Renal cortex interstitium (tissue), 11 donors: ENCODE data around the gene NMBR. TPM values are rescaled to one million over a fixed set of nuclear protein-coding genes. Genes with fewer than 3 reads are reported as not detected.
A peak's percentile ranks its signal among the peaks of the same experiment; 100 is the strongest.
"Not testable (repeated sequence)": the region's sequence is repeated elsewhere in the genome, so short reads cannot be mapped to it uniquely, and the experiment has no call there.

ENCODE experiments used
- DNase-seq, 11 donors: peaks; one replicate each; pipeline ENCODE4 v3.0.0-alpha.2; 2013; ENCODE audit warnings: low read depth in 9 of 11, low spot score in 4 of 11; ENCODE audit errors: extremely low read depth in 1 of 11
- polyA plus RNA-seq, 3 donors: library from polyadenylated mRNA; unstranded; fragments of 120-200 nt; gene quantifications; one replicate each; pipeline ENCODE4 v1.2.1, GENCODE V29; 2013; ENCODE audit not compliant: insufficient read length in 3 of 3

Gene NMBR
- polyA plus RNA-seq, 3 donors = 0.14 to 0.33 (median 0.27) TPM

GRCh38 chr6:142162780-142163179 lies 15.9 kb upstream of the NMBR start:
- no peak for DNase-seq

DNA sequence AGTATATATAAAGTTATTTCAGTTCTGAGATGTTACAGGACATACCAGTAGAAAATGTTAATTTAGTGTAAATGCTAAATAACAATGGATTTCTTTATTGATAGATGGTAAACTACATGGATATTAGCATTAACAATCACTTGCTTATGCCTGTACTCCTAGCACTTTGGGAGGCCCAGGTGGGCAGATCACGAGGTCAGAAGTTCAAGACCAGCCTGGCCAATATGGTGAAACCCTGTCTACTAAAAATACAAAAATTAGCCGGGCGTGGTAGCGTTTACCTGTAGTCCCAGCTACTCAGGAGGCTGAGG lies 9.8 kb upstream of the NMBR start:
- not testable (repeated sequence) for DNase-seq

GRCh38 chr6:142155895-142156757 lies 9.2 kb upstream of the NMBR start:
- peak in 1 of 11 donors; percentile 18 for DNase-seq

DNA sequence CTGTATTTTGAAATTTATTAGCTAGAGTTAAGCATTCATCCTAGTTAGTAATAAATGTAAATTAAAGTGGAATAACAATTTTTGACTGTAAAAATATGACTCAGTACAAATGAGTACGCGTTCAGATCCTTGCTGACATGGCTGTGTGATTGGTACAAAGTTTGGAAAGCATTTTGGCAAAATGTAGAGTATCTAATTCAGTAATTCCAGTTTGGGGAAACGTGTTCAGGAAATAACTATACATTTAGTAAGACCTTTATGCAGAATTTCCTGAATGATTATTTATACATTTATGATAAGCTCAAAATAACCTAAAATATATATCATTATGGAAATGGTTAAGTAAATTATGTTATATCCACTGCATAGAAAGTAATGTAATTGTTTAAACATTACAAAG lies 8.2 kb upstream of the NMBR start:
- no peak for DNase-seq

DNA sequence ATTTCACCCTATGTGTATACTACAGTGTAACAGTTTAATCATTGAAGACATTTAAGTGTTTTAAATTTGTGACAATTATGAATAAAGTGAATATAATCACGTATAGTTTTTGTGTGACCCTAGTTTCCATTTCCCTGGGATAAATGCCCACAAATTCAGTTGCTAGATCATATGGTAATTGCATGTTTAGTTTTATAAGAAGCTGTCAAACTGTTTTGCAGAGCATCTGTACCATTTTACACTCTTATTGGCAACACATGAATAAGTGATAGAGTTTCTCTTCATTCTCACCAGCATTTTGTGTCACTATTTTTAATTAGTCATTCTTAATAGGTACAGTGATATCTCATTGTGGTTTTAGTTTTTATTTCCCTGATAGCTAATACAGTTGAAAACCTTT lies 7.4 kb upstream of the NMBR start:
- DNase-seq = no peak

- no peak for DNase-seq
Measured at GRCh38 chr6:142153196-142153595, 6.3 kb upstream of the NMBR start.

- DNase-seq = no peak
Measured at GRCh38 chr6:142152746-142153145, 5.8 kb upstream of the NMBR start.

DNA sequence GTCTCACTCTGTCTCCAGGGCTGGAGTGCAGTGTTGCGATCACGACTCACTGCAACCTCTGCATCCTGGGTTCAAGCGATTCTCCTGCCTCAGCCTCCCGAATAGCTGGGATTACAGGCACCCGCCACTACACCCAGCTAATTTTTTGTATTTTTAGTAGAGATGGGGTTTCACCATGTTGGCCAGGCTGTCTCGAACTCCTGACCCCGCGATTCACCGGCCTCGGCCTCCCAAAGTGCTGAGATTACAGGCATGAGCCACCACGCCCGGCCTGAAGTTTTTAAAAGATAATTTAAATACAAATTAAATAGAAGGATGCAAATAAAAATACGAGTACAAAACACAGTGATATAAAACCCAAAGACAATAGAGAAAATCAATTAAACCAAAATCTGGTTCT lies 5.4 kb downstream of the NMBR start:
- DNase-seq = not testable (repeated sequence)

DNA sequence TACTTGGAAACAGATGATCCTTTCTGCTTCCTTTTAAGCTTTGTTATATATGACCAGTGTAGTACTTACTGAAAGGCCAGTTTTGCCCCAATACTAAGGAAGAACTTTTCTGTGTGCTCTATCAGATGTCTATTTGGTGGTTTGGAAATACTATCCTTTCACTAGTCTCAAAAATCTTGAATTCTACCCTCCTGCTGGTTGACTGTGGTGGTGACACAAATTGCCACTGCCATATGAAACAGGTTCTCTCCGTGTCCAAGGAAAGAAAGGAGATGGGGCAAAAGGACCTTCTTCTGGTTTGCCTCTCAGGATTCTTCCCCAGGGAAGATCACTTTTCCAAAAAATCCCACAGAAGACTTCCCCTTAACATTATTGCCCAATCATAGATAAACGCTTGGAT lies 8.0 kb downstream of the NMBR start:
- no peak for DNase-seq

GRCh38 chr6:142132625-142133024 lies 14.3 kb downstream of the NMBR start, which contains the start of gene GJE1:
TSS of gene GJE1 (plus strand) at chr6:142132925. CDS start at chr6:142133159, 234 bp downstream.
- no peak for DNase-seq

GRCh38 chr6:142130814-142131213 lies 16.1 kb downstream of the NMBR start:
- DNase-seq = no peak

DNA sequence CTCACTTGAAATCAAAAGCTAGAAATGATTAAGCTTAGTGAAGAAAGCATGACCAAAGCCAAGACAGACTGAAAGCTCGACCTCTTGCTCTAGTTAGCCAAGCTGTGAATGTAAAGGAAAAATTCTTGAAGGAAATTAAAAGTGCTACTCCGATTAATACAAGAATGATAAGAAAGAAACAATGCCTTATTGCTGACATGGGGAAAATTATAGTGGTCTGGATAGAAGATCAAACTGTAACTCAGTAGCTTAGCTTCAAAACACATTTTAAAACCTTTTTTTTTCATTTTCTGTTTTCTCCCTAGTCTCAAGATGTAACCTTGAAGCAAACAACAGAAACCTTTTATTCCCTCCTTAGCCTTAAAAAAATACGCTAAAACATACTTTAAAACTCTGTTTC lies 25.6 kb downstream of the NMBR start:
- DNase-seq = no peak

DNA sequence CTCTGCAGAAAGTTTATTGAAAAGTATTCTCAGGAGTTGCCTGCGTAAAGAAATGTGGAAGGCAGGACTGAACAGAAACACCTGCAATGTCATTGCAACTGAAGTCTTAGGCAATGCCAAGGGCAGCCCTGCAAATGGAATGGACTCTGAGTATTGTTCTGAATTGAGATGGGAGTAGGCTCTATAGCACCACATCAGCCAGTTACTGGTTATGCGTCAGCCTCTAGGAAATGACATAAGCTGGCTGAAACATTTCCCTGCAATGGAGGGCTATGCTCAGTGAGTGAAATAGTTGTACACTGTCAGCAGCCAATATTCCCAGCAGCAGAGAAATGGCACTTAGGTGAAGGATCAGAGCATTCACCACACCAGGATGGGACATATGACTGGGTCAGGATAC lies 28.0 kb downstream of the NMBR start:
- DNase-seq = no peak

- no peak for DNase-seq
Measured at GRCh38 chr6:142118328-142118727, 28.6 kb downstream of the NMBR start.

GRCh38 chr6:142117366-142117765 lies 29.6 kb downstream of the NMBR start:
- no peak for DNase-seq

DNA sequence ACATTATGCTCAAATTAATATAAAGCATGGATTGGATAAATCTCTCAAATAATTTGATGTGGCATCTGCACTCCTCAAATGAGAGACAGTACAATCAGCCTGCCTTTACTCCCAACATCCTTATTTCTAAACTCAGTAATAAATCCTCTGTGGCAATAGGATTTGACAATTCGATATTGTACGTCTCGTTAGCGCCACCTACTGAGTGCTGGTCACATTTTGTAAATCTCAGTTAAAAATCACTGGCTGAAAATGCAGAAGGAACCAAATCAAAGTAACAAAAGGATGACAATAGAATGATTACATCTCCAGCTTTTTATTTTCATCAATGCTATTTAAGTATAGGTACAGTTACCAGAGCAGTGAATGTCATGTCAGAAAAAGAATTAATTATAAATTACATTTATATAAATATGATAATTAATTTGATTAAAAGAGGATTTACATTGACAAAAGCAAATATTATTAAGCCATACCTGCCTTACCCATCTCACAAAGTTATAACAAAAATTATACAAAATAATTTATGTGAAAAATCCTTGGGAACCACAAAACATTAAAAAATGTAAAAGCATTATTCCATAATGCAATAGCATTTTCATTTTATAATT lies 34.4 kb downstream of the NMBR start:
- peak; percentile 29 to 68 (median 53) for DNase-seq

DNA sequence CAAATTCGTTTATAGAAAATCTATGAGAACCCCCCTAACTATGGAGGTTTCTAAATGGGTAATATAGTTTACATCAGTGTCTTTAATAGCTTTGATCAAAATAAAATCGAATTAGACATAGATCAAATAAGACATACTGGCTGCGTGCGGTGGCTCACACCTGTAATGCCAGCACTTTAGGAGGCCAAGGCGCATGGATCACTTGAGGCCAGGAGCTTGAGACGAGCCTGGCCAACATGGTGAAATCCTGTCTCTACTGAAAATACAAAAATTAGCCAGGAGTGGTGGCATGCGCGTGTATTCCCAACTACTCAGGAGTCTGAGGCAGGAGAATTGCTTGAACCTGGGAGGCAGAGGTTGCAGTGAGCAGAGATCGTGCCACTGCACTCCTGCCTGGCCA lies 36.1 kb downstream of the NMBR start:
- DNase-seq = not testable (repeated sequence)

GRCh38 chr6:142104820-142105219 lies 42.1 kb downstream of the NMBR start:
- DNase-seq = not testable (repeated sequence)

GRCh38 chr6:142088858-142089216 lies 58.1 kb downstream of the NMBR start:
- peak; percentile 10 to 48 (median 35) for DNase-seq

GRCh38 chr6:142087950-142088857 lies 58.7 kb downstream of the NMBR start:
- no peak for DNase-seq
